Esophagus (tissue), 2 donors: Measurements from ENCODE around the gene HOXC11. TPM values are rescaled to one million over a fixed set of nuclear protein-coding genes. Genes with fewer than 3 reads are reported as not detected.
A peak's percentile ranks its signal among the peaks of the same experiment; 100 is the strongest.

Experiments
- H3K27ac ChIP-seq, 2 donors: one replicate each; pipeline ENCODE4 v1.5.1; 2013; ENCODE audit warnings: low read depth in 2 of 2, mild to moderate bottlenecking in 2 of 2, inconsistent platforms in 1 of 2, low read length in 1 of 2, moderate library complexity in 1 of 2
- H3K27me3 ChIP-seq, 2 donors: one replicate each; pipeline ENCODE4 v1.6.1; 2013; ENCODE audit warnings: low read length in 2 of 2, control low read depth in 1 of 2, mild to moderate bottlenecking in 1 of 2; ENCODE audit not compliant: insufficient read depth in 2 of 2, control insufficient read depth in 1 of 2
- H3K36me3 ChIP-seq, 2 donors: one replicate each; pipeline ENCODE4 v1.6.1; 2013; ENCODE audit warnings: low read length in 1 of 2; ENCODE audit not compliant: control insufficient read depth in 2 of 2, insufficient read depth in 2 of 2
- H3K4me1 ChIP-seq, 2 donors: one replicate each; pipeline ENCODE4 v1.6.1; 2013; ENCODE audit warnings: low read length in 1 of 2; ENCODE audit not compliant: control insufficient read depth in 2 of 2, insufficient read depth in 2 of 2
- H3K4me3 ChIP-seq, 2 donors: one replicate each; pipeline ENCODE4 v1.5.1; 2013; ENCODE audit warnings: low read length in 2 of 2, mild to moderate bottlenecking in 2 of 2, low read depth in 1 of 2, moderate library complexity in 1 of 2
- H3K9me3 ChIP-seq, 2 donors: one replicate each; pipeline ENCODE4 v1.6.1; 2013; ENCODE audit warnings: mild to moderate bottlenecking in 2 of 2, low read depth in 1 of 2, low read length in 1 of 2, moderate library complexity in 1 of 2; ENCODE audit not compliant: control insufficient read depth in 2 of 2, insufficient read depth in 1 of 2
- WGBS, 2 donors: extraction: QIAGEN DNeasy Blood & Tissue Kit; methylation state at CpG; one replicate each; pipeline ENCODE4 v1.1.7; 2013; 5-methylcytosine and 5-hydroxymethylcytosine counted together
- polyA plus RNA-seq, 2 donors: library from polyadenylated mRNA; stranded (reverse); fragments of 200-250 nt; gene quantifications; one replicate each; pipeline ENCODE4 v1.2.3, GENCODE V29; 2013
- donor health status: healthy with polysubstance abuse.
- donor health status: Bipolar disorder and iron deficiency.

The HOXC11 gene
- polyA plus RNA-seq, 2 donors = not detected

- peaks cover 0 to 16% of the 10 kb centered on the region in 2 donors for H3K4me1 ChIP-seq
- H3K36me3 ChIP-seq = no peaks in the 10 kb centered on the region
- peaks cover 0 to 3% of the 10 kb centered on the region in 2 donors for H3K9me3 ChIP-seq
- 9 to 10% methylated on average over 27 of the region's 27 CpGs for WGBS, 2 donors
- H3K27me3 ChIP-seq = peaks cover 5 to 73% of the 10 kb centered on the region in 2 donors
- no peak overlapping the region for H3K4me3 ChIP-seq
- H3K27ac ChIP-seq = no peak overlapping the region
Measured at GRCh38 chr12:53990311-53991076, 17.6 kb downstream of the HOXC11 start.

DNA sequence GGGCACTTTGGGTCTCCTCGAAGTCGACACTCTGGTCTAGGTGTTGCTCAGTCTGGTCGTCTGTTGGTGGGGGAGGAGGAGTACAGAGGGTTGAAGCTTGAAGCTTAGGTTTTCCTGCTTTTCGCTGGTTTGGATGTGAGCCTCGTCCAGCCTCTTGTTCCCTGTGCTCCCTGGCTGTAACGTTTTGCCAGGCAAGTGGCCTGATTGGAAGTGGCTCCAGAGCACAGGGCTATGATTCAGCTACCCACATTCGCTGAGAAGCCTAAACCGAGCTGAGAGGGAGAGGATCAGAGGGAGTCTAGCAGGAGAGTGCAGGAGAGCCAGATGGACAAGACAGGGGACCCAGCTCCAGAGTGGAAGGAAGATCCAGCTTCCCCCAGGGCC is 18.1 kb downstream of the HOXC11 start:
- 3 to 9% methylated on average over 8 of the region's 8 CpGs for WGBS, 2 donors
- H3K4me1 ChIP-seq = peaks cover 0 to 11% of the 10 kb centered on the region in 2 donors
- H3K36me3 ChIP-seq = no peaks in the 10 kb centered on the region
- H3K4me3 ChIP-seq = no peak overlapping the region
- no peak overlapping the region for H3K27ac ChIP-seq
- peaks cover 0 to 3% of the 10 kb centered on the region in 2 donors for H3K9me3 ChIP-seq
- peaks cover 5 to 68% of the 10 kb centered on the region in 2 donors for H3K27me3 ChIP-seq

GRCh38 chr12:53992377-53992889 is 19.5 kb downstream of the HOXC11 start:
- 30 to 52% methylated on average over 7 of the region's 7 CpGs for WGBS, 2 donors
- Histone ChIP-seq H3K27ac (no peak overlapping the region), H3K4me1 (peaks cover 0 to 9% of the 10 kb centered on the region in 2 donors), H3K4me3 (no peak overlapping the region), H3K27me3 (peaks cover 5 to 66% of the 10 kb centered on the region in 2 donors), H3K36me3 (no peaks in the 10 kb centered on the region), H3K9me3 (no peaks in the 10 kb centered on the region)

GRCh38 chr12:53993162-53994008 is 20.5 kb downstream of the HOXC11 start:
- H3K27ac ChIP-seq = no peak overlapping the region
- H3K27me3 ChIP-seq = peaks cover 7 to 63% of the 10 kb centered on the region in 2 donors
- peaks cover 0 to 9% of the 10 kb centered on the region in 2 donors for H3K4me1 ChIP-seq
- no peaks in the 10 kb centered on the region for H3K9me3 ChIP-seq
- H3K4me3 ChIP-seq = no peak overlapping the region
- 37 to 48% methylated on average over 18 of the region's 18 CpGs for WGBS, 2 donors
- no peaks in the 10 kb centered on the region for H3K36me3 ChIP-seq

GRCh38 chr12:53994009-53994263 is 21.0 kb downstream of the HOXC11 start:
- peaks cover 0 to 9% of the 10 kb centered on the region in 2 donors for H3K4me1 ChIP-seq
- peaks cover 7 to 61% of the 10 kb centered on the region in 2 donors for H3K27me3 ChIP-seq
- no peaks in the 10 kb centered on the region for H3K36me3 ChIP-seq
- H3K9me3 ChIP-seq = no peaks in the 10 kb centered on the region
- H3K4me3 ChIP-seq = no peak overlapping the region
- H3K27ac ChIP-seq = no peak overlapping the region
- WGBS, 2 donors = 4 to 16% methylated on average over 19 of the region's 19 CpGs

GRCh38 chr12:53994264-53995001 is 21.5 kb downstream of the HOXC11 start:
- 6 to 7% methylated on average over 56 to 60 of the region's 60 CpGs for WGBS, 2 donors
- Histone ChIP-seq H3K4me3 (peak overlapping the region in 1 of 2 donors; percentile 62), H3K4me1 (peaks cover 0 to 7% of the 10 kb centered on the region in 2 donors), H3K27me3 (peaks cover 7 to 56% of the 10 kb centered on the region in 2 donors), H3K9me3 (no peaks in the 10 kb centered on the region), H3K36me3 (no peaks in the 10 kb centered on the region), H3K27ac (no peak overlapping the region)

DNA sequence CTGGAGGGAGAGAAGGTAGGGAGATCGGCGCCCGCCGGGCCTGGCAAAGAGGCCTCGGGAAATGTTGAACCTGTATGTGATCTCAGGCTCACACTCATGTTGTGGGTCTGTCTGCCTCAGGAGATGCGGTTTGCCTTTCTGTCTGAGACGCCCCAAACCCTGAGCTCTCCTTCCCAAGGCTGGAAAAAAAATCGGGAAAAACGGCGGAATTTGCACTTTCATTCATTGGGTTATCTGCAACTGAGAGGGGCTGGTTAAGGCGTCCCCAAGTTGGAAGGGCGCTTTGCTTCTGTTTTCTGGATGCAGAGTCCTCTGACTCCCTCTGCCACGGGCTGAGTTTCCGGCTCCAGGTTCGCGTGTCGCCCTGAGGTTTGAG is 22.1 kb downstream of the HOXC11 start:
- no peaks in the 10 kb centered on the region for H3K36me3 ChIP-seq
- H3K4me3 ChIP-seq = peak overlapping the region in 1 of 2 donors; percentile 62
- no peak overlapping the region for H3K27ac ChIP-seq
- H3K27me3 ChIP-seq = peaks cover 7 to 52% of the 10 kb centered on the region in 2 donors
- H3K9me3 ChIP-seq = no peaks in the 10 kb centered on the region
- 4 to 7% methylated on average over 17 of the region's 17 CpGs for WGBS, 2 donors
- H3K4me1 ChIP-seq = peaks cover 0 to 6% of the 10 kb centered on the region in 2 donors

- H3K9me3 ChIP-seq = no peaks in the 10 kb centered on the region
- peak overlapping the region; percentile 46 to 62 for H3K4me3 ChIP-seq
- H3K27me3 ChIP-seq = peaks cover 5 to 53% of the 10 kb centered on the region in 2 donors
- no peak overlapping the region for H3K27ac ChIP-seq
- H3K36me3 ChIP-seq = no peaks in the 10 kb centered on the region
- 2 to 6% methylated on average over 48 of the region's 48 CpGs for WGBS, 2 donors
- H3K4me1 ChIP-seq = peaks cover under 1 to 11% of the 10 kb centered on the region in 2 donors
Measured at GRCh38 chr12:53995378-53996239, 22.7 kb downstream of the HOXC11 start.
